Mesenchymal stem cell (in vitro differentiated cells and primary cell): ENCODE measurements around the gene MS4A8.

Source experiments
- DNase-seq: peaks from one replicate; pipeline ENCODE4 v3.0.0-alpha.2; 2013
- H2AFZ ChIP-seq: one replicate; pipeline ENCODE4 v1.6.1; 2013; ENCODE audit warnings: low read depth, mild to moderate bottlenecking, control low read depth, inconsistent platforms, low read length, moderate library complexity
- H2AK5ac ChIP-seq: 2 replicates; pipeline ENCODE4 v1.6.1; 2013; ENCODE audit warnings: low read length, moderate library complexity, mild to moderate bottlenecking, inconsistent platforms; ENCODE audit not compliant: severe bottlenecking
- H2BK120ac ChIP-seq: one replicate; pipeline ENCODE4 v1.6.1; 2013; ENCODE audit warnings: low read depth, mild to moderate bottlenecking, inconsistent platforms, low read length, moderate library complexity
- H2BK12ac ChIP-seq, 2 experiments: one replicate each; pipeline ENCODE4 v1.6.1; 2013; ENCODE audit warnings: inconsistent platforms in 2 of 2, low read length in 2 of 2, mild to moderate bottlenecking in 2 of 2, moderate library complexity in 2 of 2, control low read depth in 1 of 2
- H2BK15ac ChIP-seq: one replicate; pipeline ENCODE4 v1.6.1; 2013; ENCODE audit warnings: mild to moderate bottlenecking, low read depth, inconsistent platforms; ENCODE audit not compliant: poor library complexity, severe bottlenecking
- H2BK5ac ChIP-seq: 2 replicates; pipeline ENCODE4 v1.6.1; 2013; ENCODE audit warnings: low read depth, mild to moderate bottlenecking, low read length, control low read depth, inconsistent platforms; ENCODE audit not compliant: poor library complexity, severe bottlenecking
- H3K14ac ChIP-seq, 2 experiments: one replicate each; pipeline ENCODE4 v1.6.1; 2013; ENCODE audit warnings: inconsistent platforms in 2 of 2, low read length in 2 of 2, control low read depth in 1 of 2, mild to moderate bottlenecking in 1 of 2, moderate library complexity in 1 of 2
- H3K18ac ChIP-seq, 2 experiments: one replicate each; pipeline ENCODE4 v1.6.1; 2013; ENCODE audit warnings: inconsistent platforms in 2 of 2, low read length in 2 of 2, control low read depth in 1 of 2, low read depth in 1 of 2, mild to moderate bottlenecking in 1 of 2
- H3K23ac ChIP-seq, 2 experiments: one replicate each; pipeline ENCODE4 v1.6.1; 2013; ENCODE audit warnings: inconsistent platforms in 2 of 2, low read length in 2 of 2, mild to moderate bottlenecking in 2 of 2, moderate library complexity in 2 of 2, control low read depth in 1 of 2
- H3K27ac ChIP-seq: 2 replicates; pipeline ENCODE4 v1.5.1; 2013; ENCODE audit warnings: mild to moderate bottlenecking, moderate library complexity, low read length, control low read depth, inconsistent platforms; ENCODE audit not compliant: poor library complexity, severe bottlenecking
- H3K27me3 ChIP-seq, 2 experiments: 2 replicates each; pipeline versions ENCODE4 v1.6.1 to v1.7.0; 2013; ENCODE audit warnings: low read length in 2 of 2, mild to moderate bottlenecking in 2 of 2, moderate library complexity in 2 of 2, control low read depth in 1 of 2, inconsistent platforms in 1 of 2; ENCODE audit not compliant: control insufficient read depth in 1 of 2, insufficient read depth in 1 of 2
- H3K36me3 ChIP-seq, 2 experiments: 2 replicates each; pipeline versions ENCODE4 v1.6.1 to v1.7.0; 2013; ENCODE audit warnings: low read length in 2 of 2, control low read depth in 1 of 2, inconsistent platforms in 1 of 2, low read depth in 1 of 2, mild to moderate bottlenecking in 1 of 2; ENCODE audit not compliant: insufficient read depth in 2 of 2, control insufficient read depth in 1 of 2
- H3K4ac ChIP-seq, 2 experiments: one replicate each; pipeline ENCODE4 v1.6.1; 2013; ENCODE audit warnings: inconsistent platforms in 2 of 2, low read length in 2 of 2, mild to moderate bottlenecking in 2 of 2, moderate library complexity in 2 of 2, control low read depth in 1 of 2, low read depth in 1 of 2
- H3K4me1 ChIP-seq: 2 replicates; pipeline ENCODE4 v1.6.1; 2013; ENCODE audit warnings: low read depth, low read length, control low read depth; ENCODE audit not compliant: control insufficient read depth, insufficient read depth
- H3K4me2 ChIP-seq: 2 replicates; pipeline ENCODE4 v1.6.1; 2013; ENCODE audit warnings: low read length, mild to moderate bottlenecking, inconsistent platforms; ENCODE audit not compliant: poor library complexity, severe bottlenecking
- H3K4me3 ChIP-seq, 2 experiments: 2 replicates each; pipeline versions ENCODE4 v1.5.1 to v1.7.0; 2013; ENCODE audit warnings: low read length in 2 of 2, mild to moderate bottlenecking in 2 of 2, control low read depth in 1 of 2, low read depth in 1 of 2; ENCODE audit not compliant: insufficient read depth in 1 of 2
- H3K79me1 ChIP-seq: replicated peaks from 2 replicates; pipeline ENCODE4 v1.6.1; 2013; ENCODE audit warnings: mild to moderate bottlenecking, control low read depth, low read length, inconsistent platforms; ENCODE audit not compliant: poor library complexity, severe bottlenecking
- H3K9ac ChIP-seq: 2 replicates; pipeline ENCODE4 v1.7.0; 2013; ENCODE audit warnings: mild to moderate bottlenecking, low read length, moderate library complexity
- H3K9me3 ChIP-seq: 2 replicates; pipeline ENCODE4 v1.7.0; 2013; ENCODE audit warnings: mild to moderate bottlenecking, low read length; ENCODE audit not compliant: control insufficient read depth
- H4K8ac ChIP-seq: one replicate; pipeline ENCODE4 v1.6.1; 2013; ENCODE audit warnings: inconsistent platforms, mild to moderate bottlenecking, low read length, moderate library complexity
- H4K91ac ChIP-seq: one replicate; pipeline ENCODE4 v1.6.1; 2013; ENCODE audit warnings: mild to moderate bottlenecking, low read length, inconsistent platforms
- WGBS: methylation state at CpG from one replicate; pipeline ENCODE4 v1.1.7; 2013; ENCODE audit warnings: mixed read lengths; 5-methylcytosine and 5-hydroxymethylcytosine counted together

MS4A8 gene

DNA sequence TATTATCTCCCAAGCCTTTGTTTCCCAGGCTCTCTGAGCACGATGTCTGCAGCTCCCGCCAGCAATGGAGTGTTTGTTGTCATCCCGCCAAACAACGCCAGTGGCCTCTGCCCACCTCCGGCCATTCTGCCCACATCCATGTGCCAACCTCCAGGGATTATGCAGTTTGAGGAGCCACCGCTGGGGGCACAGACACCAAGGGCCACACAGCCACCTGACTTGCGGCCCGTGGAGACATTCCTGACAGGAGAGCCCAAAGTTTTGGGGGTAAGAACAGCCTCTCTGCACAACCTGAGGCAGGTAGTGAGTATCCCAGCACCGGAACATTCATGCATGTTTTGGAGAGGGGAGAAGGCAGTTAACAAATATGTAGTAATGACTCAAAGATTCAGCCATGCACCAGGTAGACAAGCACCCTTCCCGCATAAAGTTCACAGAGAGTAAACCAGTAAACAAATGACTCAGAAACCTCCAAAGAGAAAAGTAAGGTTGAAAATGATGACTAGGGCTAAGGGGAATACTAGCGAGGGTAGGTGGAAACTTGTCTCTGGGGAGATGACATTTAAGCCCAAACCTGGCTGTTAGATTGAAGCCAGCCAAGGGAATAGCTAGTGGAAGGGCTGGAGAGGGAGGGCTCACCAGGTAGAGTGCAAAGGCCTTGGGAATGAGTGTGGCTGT lies 64.4 kb downstream of the MS4A8 start:
- Histone ChIP-seq H3K27ac (no peak overlapping the region), H3K4me2 (no peak overlapping the region), H3K36me3 (no peaks in the 10 kb centered on the region), H4K91ac (no peak overlapping the region), H3K4me3 (no peak overlapping the region), H2BK15ac (no peak overlapping the region), H3K79me1 (no peaks in the 10 kb centered on the region), H3K14ac (no peak overlapping the region), H3K9ac (no peak overlapping the region), H2BK5ac (no peak overlapping the region), H3K4me1 (no peaks in the 10 kb centered on the region), H4K8ac (no peak overlapping the region), H3K4ac (no peak overlapping the region), H2AFZ (no peak overlapping the region), H3K27me3 (peaks cover 29 to 89% of the 10 kb centered on the region in 2 experiments), H2AK5ac (no peak overlapping the region), H2BK12ac (no peak overlapping the region), H3K9me3 (no peaks in the 10 kb centered on the region), H3K23ac (no peak overlapping the region), H3K18ac (no peak overlapping the region), H2BK120ac (no peak overlapping the region)
- 83% methylated on average over 10 of the region's 11 CpGs for WGBS
- DNase-seq: no peak

DNA sequence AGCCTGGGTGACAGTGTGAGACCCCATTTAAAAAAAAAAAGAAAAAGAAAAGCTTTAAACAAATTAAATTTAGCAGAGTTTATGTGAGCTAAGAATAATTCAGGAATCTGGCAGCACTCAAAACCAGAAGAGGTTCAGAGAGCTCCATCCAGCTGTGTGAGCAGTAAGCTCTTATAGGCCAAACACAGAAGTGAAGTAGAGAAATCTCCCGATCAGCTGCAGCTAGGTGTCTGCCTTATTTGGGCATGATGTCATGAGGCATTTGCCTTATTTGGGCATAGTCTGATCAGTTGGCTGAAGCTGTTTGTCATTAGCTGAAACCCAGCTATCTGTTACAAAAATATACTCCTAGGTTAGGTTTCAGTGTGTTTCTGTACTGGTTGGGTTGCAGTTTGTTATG lies 65.5 kb downstream of the MS4A8 start:
- Histone ChIP-seq H3K4me1 (no peaks in the 10 kb centered on the region), H3K18ac (no peak overlapping the region)
- no peak for DNase-seq

DNA sequence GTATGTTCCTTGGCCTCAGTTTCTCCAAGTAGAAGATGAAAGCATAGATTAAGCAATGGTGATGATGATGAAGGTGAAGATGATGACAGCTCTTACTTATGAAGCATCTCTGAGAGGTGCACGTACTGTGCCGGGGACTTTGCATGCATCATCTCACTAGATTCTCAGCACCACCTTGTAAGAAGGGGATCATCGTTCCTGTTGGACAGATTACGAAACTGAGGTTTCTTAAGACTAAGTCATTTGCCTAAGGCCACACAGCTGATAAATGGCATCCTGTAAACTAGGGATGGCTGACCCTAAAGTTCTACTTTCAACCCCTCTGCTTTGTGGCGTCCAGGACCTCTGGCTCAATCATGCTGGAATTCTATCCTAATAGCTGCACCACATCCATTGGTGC lies 65.9 kb downstream of the MS4A8 start:
- DNase-seq: no peak
- H3K9ac ChIP-seq: no peak overlapping the region
- no peak overlapping the region for H2BK12ac ChIP-seq
- no peak overlapping the region for H3K4ac ChIP-seq
- no peak overlapping the region for H3K14ac ChIP-seq
- no peak overlapping the region for H2BK120ac ChIP-seq
- no peaks in the 10 kb centered on the region for H3K36me3 ChIP-seq
- no peak overlapping the region for H2AK5ac ChIP-seq
- H4K8ac ChIP-seq: no peak overlapping the region
- peaks cover 29 to 88% of the 10 kb centered on the region in 2 experiments for H3K27me3 ChIP-seq
- no peaks in the 10 kb centered on the region for H3K79me1 ChIP-seq
- no peak overlapping the region for H3K18ac ChIP-seq
- no peak overlapping the region for H2BK5ac ChIP-seq
- H2BK15ac ChIP-seq: no peak overlapping the region
- H3K23ac ChIP-seq: no peak overlapping the region
- H2AFZ ChIP-seq: no peak overlapping the region
- WGBS: 78% methylated on average over 5 of the region's 5 CpGs
- H4K91ac ChIP-seq: no peak overlapping the region
- H3K4me2 ChIP-seq: no peak overlapping the region
- no peaks in the 10 kb centered on the region for H3K9me3 ChIP-seq
- no peaks in the 10 kb centered on the region for H3K4me1 ChIP-seq
- no peak overlapping the region for H3K27ac ChIP-seq
- no peak overlapping the region for H3K4me3 ChIP-seq

More for the DNA sequence above, 65.5 kb downstream of the MS4A8 start:
- Histone ChIP-seq H3K23ac (no peak overlapping the region), H2AFZ (no peak overlapping the region), H3K14ac (no peak overlapping the region), H2BK12ac (no peak overlapping the region), H3K27ac (no peak overlapping the region), H3K4ac (no peak overlapping the region), H3K27me3 (peaks cover 31 to 92% of the 10 kb centered on the region in 2 experiments), H3K9ac (no peak overlapping the region), H3K36me3 (no peaks in the 10 kb centered on the region), H2BK5ac (no peak overlapping the region), H3K79me1 (no peaks in the 10 kb centered on the region), H3K9me3 (no peaks in the 10 kb centered on the region), H3K4me2 (no peak overlapping the region), H4K91ac (no peak overlapping the region), H4K8ac (no peak overlapping the region), H3K4me3 (no peak overlapping the region), H2BK15ac (no peak overlapping the region), H2BK120ac (no peak overlapping the region), H2AK5ac (no peak overlapping the region)
- WGBS: 40% methylated on average over 1 of the region's 1 CpG
